Coronary artery (tissue), 2 donors: Measurements from ENCODE around the gene PAGE3.

Experiments
- DNase-seq: peaks from one replicate; pipeline ENCODE4 v3.0.0-alpha.2; 2017; ENCODE audit warnings: low spot score
- H3K27ac ChIP-seq, 2 donors: fragments of 200-600 bp; sonication (generic); one replicate each; pipeline ENCODE4 v1.5.1; 2016 to 2019
- H3K4me3 ChIP-seq: fragments of 200-600 bp; sonication (generic); 2 replicates; pipeline ENCODE4 v1.5.1; 2016; ENCODE audit warnings: mild to moderate bottlenecking, moderate library complexity
- TF ChIP-seq, protein P1 (sequence below): fragments of 200-600 bp; sonication (generic); IDR thresholded peaks from one replicate; pipeline ENCODE4 v1.5.1; 2019; ENCODE audit warnings: antibody characterized with exemption

The PAGE3 gene, protein sequence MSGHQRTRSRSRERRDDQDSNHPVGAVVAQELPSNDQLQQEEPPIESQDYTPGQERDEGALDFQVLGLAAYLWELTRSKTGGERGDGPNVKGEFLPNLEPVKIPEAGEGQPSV

DNA sequence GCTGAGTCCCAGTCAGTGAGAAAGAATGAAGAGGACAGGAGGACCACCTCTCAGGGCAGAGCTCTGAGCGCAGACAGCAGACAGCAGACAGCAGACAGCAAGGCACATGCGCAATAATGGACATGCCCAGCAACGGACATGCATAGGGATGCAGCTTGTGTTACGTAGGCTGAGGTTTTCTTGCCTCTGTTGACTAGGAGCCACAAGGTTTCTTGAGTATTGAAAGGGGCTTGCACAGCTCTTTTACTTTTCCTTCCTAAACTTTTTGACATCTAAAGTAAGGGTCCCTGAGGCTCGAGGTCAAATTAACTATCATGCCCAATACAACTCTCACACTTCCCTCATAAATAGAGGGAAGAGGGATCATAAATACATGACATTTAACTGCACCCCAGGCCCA lies at the start of gene PAGE3:
Gene PAGE3 (minus strand): TSS at position 101 of the 400 bp plus-strand sequence. CDS start 1,013 bp downstream, outside the sequence.
- no peak within 1 kb of the TSS for H3K4me3 ChIP-seq
- TF ChIP-seq, protein P1, sequence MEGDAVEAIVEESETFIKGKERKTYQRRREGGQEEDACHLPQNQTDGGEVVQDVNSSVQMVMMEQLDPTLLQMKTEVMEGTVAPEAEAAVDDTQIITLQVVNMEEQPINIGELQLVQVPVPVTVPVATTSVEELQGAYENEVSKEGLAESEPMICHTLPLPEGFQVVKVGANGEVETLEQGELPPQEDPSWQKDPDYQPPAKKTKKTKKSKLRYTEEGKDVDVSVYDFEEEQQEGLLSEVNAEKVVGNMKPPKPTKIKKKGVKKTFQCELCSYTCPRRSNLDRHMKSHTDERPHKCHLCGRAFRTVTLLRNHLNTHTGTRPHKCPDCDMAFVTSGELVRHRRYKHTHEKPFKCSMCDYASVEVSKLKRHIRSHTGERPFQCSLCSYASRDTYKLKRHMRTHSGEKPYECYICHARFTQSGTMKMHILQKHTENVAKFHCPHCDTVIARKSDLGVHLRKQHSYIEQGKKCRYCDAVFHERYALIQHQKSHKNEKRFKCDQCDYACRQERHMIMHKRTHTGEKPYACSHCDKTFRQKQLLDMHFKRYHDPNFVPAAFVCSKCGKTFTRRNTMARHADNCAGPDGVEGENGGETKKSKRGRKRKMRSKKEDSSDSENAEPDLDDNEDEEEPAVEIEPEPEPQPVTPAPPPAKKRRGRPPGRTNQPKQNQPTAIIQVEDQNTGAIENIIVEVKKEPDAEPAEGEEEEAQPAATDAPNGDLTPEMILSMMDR, result no peak
- no peak for DNase-seq
- H3K27ac ChIP-seq, result no peak within 1 kb of the TSS

DNA sequence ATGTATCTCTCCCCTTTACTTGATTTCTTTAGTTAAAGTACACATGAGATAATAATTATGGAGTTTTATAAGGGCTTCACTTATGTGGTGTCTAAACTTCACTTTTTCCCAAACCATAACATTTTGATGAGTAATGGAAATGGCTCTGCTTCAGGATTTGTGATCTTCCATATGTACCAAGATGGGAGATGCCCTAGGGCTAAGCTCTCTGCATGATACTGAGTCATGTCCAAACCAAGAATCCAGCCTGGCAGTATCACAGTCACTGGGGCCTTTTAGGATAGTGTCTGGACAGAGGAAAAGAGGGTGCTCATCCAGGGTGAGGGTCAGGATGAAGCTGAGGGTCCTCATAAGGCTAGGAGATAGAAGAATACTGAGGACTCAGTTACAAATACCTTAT lies 47.9 kb upstream of the PAGE3 start:
- H3K4me3 ChIP-seq, result no peak overlapping the region
- TF ChIP-seq, protein P1, result no peak
- H3K27ac ChIP-seq, result no peak overlapping the region
- DNase-seq, result no peak

DNA sequence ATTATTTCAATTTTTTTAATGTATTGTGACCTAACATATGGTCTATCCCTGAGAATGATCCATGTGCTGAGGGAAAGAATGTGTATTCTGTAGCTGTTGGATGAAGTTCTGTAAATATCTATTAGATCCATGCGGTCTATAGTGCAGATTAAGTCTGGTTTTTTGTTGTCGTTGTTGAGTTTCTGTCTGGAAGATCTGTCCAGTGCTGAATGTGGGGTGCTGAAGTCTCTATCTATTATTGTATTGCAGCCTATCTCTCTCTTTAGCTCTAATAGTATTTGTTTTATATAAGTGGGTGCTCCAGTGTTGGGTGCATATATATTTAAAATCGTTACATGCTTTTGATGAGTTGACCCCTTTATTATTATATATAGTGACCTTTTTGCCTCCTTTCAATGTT lies 26.2 kb upstream of the PAGE3 start:
- no peak for DNase-seq
- TF ChIP-seq, protein P1, result no peak
- no peak overlapping the region for H3K27ac ChIP-seq
- H3K4me3 ChIP-seq, result no peak overlapping the region

DNA sequence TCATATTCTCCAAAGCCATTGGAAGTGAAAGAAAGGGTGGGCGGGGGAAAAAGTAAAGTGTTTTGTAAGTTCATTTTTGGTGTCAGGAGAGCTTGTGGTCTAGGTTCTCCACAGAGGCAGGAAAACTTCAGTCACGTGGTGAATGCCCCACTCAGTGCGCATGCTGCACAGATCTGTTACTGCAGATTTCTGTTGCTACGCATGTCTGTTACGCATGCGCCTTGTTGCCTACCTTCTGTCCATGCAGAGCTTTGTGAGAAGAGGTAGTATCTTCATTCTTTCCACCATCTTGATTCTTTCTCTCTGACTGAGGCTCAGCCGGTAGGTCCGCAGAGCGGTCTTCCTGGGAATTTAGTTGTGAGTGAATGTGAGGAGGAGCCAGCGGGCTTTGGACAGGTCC lies 15.1 kb upstream of the PAGE3 start:
- no peak overlapping the region for H3K4me3 ChIP-seq
- no peak for DNase-seq
- TF ChIP-seq, protein P1, result no peak
- no peak overlapping the region for H3K27ac ChIP-seq

DNA sequence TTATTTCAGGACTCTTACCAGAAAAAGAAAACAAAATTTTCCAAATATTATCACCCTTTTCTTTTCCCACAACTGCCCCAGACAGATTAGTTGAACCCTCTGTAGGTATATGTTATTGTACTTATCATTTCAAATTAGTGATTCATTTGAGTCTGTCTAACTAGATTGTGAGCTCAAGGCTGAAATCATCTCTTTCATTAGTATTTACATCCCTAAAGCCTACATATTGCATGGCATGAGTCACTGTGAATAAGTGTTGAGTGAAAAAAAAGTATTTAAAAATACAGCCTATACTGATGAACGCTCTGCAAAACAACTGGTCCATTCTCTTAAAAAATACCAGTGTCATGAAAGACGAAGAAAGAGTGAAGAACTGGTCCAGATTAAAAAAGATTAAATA lies 3.9 kb downstream of the PAGE3 start:
- H3K27ac ChIP-seq, result no peak overlapping the region
- TF ChIP-seq, protein P1, result no peak
- no peak overlapping the region for H3K4me3 ChIP-seq
- no peak for DNase-seq

DNA sequence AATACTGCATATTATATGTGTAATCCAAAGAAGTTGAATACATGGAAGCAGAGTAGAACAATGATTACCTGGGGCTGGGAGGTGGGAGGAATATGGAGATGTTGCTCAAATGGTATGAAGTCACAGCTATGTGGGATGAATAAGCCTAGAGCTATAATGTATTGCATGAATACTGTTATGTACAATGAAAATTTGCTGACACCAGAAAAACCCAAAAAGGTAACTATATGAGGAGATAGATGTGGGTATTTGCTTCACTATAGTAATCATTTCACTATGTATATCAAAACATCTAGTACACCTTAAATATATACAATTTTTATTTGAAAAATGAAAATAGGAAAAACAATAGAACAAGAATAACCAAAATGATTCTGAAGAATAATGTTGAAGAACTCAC lies 11.2 kb downstream of the PAGE3 start:
- DNase-seq, result no peak
- TF ChIP-seq, protein P1, result no peak
- no peak overlapping the region for H3K27ac ChIP-seq
- H3K4me3 ChIP-seq, result no peak overlapping the region

DNA sequence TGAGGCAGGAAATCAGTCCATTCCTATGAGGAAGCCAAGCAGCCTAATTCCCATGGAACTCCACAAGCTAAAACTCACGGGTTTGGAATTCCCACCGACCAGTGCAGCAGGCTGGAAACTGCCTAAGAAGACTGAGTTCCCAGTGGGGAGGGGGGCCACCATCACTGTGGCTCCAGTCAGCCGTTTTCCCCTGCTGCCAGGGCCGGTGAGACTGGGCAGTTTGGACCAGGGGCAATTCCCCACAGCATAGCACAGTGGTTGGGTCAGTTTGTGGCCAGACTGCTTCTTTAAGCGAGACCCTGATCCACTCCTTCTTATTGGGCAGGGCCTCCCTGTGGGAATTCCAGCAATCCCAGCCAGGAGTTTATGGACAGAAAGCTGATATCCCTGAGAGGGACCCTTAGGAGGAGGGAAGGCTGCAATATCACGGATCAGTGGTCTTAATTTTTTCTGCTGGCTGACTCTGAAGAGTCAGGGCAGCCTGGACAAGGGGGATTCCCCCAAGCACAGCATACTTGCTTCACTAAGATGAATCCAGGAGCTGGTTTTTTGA lies 23.9 kb downstream of the PAGE3 start:
- DNase-seq, result no peak
- Histone ChIP-seq H3K27ac (no peak overlapping the region), H3K4me3 (no peak overlapping the region)
- TF ChIP-seq, protein P1, result no peak
